22Rv1 (cell line): ENCODE measurements around the gene VPS35L.

ENCODE experiments used
- CTCF ChIP-seq: fragments of 450-650 bp; IDR thresholded peaks from 2 replicates; pipeline ENCODE4 v1.5.1; 2017; ENCODE audit warnings: mild to moderate bottlenecking
- ZFX ChIP-seq: fragments of 450-650 bp; IDR thresholded peaks from 2 replicates; pipeline ENCODE4 v1.6.1; 2017; ENCODE audit warnings: antibody characterized with exemption, borderline replicate concordance

DNA sequence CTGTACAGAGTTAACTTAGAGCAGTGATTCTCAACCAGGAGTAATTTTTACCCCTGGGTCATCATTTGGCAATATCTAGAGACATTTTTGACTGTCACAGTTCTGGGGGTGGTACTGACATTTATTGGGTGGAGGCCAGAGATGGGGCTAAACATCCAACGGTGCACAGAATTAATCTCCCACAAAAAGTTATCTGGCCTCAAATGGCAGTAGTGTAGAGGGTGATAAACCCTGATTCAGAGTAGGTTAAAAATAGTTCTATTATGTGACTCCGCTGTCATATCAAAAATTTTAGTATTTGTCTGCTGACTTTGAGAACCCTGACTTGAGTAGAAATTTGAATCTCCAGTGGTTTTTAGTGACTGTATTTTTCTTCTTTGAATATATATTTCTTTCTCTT lies 19.1 kb downstream of the VPS35L start:
- TF ChIP-seq CTCF: no peak
- TF ChIP-seq ZFX: no peak
